Erythroblast (primary cell): ENCODE data around the gene FAF2.

ENCODE experiments used
- GATA1 ChIP-seq: IDR thresholded peaks from 2 replicates; pipeline ENCODE4 v1.6.1; 2011; ENCODE audit warnings: low read depth, mild to moderate bottlenecking, control low read depth, low read length, moderate library complexity
- POLR2A ChIP-seq: IDR thresholded peaks from 2 replicates; pipeline ENCODE4 v1.6.1; 2011; ENCODE audit warnings: mild to moderate bottlenecking, low read length

GRCh38 chr5:176514244-176514950 lies 66.2 kb downstream of the FAF2 start:
- TF ChIP-seq POLR2A (no peak), GATA1 (no peak)
